Stimulated activated CD4-positive, alpha-beta T cell treated with anti-CD3 and anti-CD28 coated beads, TNF-alpha, amount 100 ng/mL, for 48 hours (primary cell): Measurements from ENCODE around the gene SMAD5.

Experiments used
- DNase-seq, 3 donors: peaks; one replicate each; pipeline ENCODE4 v3.0.0-alpha.2; 2020; ENCODE audit warnings: low read depth in 3 of 3

Gene SMAD5

GRCh38 chr5:136197462-136198142 is 65.0 kb downstream of the SMAD5 start:
- no peak for DNase-seq

DNA sequence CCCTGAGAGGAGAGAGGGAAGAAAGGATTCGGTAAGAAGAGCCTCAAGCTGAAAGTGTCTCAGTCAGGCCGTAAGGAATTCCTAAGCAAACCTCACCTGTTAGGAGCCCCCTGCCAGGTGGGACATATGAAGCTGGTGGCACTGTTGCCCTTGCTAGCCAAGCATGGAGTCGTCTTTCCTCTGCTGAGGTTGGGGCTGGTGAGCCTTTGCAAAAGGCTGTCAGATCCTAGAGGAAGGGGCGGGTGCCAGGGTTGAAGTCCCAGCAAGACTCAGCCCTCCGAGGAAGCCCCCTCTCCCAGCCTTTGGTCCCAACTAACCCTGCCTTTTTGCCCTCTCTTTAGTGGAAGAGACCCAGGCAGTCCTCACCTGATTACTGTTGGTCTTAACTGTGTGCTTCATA is 65.8 kb downstream of the SMAD5 start:
- no peak for DNase-seq

- no peak for DNase-seq
Measured at GRCh38 chr5:136199408-136199807, 66.8 kb downstream of the SMAD5 start.

- no peak for DNase-seq
Measured at GRCh38 chr5:136200130-136200529, 67.5 kb downstream of the SMAD5 start.

DNA sequence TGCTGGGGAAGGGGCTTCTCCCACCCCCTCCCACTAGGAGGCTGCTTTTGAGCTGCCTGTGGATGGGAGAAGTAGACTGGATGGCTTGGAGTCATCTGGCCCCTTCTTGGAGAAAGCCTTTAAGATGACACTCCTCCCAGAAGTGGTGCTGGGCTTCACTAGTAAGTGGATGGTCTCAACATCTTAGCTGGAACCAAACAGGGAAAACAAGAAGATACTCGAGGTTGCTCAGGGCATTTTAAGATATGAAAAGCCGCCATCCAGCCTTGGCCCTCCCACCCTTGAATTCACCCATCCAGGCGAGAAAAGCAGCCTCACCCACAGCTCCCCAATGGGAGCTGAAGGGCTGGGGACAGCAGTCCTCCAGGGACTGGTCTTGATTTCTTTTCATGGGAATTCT is 68.1 kb downstream of the SMAD5 start:
- DNase-seq: no peak

DNA sequence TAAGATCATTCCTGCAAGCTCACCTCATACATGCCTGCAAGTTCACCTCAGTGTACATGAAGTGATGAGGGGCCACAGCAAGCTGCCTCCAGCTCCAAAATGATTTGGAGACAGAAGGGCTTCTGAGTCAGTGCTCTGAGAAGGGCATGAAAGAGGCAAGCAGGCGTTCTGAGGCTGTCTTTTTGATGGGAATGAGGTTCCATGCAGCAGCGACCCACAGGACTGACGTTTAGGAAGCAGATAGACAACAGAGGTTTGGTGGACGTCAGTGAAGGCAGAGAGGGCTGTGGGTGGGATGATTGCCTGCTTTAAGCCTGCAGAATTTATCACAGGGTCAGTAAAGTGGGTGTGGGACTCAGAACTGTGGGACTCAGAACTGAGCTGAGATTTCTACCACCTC is 69.2 kb downstream of the SMAD5 start:
- DNase-seq: no peak

DNA sequence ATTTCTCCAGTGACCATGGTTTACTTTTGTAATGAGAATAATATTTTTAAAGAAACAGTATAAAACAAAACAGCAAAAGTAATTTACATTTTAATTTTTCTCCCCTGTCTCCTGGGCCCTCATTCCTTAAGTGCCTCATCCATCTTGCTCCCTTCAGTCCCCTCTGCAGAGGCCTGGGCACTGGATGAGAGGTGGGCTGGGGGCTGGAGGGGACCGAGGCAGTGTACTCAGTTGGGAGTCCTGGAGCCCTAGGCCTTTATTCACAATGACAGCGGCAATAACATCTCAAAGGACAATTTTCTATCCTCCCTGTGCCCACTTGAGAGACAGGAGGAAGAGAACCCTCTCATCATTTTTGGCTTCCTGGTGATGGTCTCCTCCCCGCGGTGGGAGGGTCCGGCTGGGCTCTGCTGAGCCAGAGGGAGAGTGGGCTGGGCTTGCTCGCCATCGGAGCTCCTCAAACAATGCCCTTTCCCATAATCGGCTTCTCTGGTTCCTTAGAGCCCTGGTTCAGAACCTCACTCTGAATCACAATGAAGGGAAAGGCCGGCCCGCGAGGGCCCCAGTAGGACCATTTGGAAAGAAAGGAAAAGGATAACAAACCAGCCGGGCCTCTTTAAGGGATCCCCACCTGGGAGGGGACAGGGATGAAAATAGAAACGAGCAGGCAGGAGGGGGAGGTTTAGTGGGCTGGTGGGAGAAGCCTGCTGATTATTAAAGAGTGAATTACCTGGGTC is 70.0 kb downstream of the SMAD5 start:
- no peak for DNase-seq

DNA sequence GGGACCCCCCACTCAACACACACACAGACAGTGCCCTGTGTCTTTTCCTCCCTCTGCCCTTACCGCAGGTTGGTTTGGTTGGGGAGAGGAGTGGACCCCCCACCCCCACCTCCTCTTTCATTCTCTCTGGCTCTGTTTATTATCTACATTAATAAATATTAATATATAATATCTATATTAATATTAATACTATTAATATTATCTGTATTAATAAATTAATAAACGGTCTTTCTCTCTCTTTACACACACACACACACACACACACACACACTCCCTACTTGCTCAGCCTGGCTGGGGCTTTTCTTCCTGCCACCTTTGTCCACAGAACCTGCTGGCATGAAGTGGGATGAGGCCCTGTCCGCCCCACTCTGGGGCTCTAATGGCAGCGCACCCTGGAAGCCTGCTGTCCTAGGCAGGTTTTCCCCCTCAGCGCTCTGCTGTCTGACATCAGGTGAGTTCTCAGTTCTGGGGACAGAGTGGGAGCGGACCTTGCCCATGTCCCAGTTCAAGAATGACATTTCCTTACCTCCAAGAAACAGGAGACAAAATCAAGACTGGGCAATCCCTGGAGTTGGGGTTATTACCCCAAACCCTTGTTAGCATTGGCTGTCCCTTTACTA is 70.8 kb downstream of the SMAD5 start:
- DNase-seq: no peak

- DNase-seq: no peak
Measured at GRCh38 chr5:136205061-136205702, 72.5 kb downstream of the SMAD5 start.

GRCh38 chr5:136205941-136206340 is 73.3 kb downstream of the SMAD5 start:
- no peak for DNase-seq

DNA sequence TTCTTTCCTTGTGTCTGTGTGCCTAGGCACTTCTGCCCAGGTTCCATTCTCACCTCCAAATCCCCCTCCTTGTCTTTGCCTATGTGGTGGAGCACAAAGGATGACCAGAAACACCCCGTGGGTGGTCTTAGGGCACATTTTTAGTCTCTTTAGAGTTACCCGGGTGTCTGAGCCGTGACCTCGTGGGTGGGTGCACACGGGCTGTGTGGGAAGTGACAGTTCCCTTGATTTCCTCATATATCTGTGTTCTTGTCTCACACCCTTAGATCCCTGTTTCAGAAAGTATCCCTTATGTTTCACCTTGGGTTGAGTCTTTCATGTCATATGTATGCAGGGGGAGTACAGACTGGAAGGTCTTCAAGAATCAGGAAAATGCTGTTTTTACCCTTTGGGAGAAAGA is 73.7 kb downstream of the SMAD5 start:
- no peak for DNase-seq

GRCh38 chr5:136207631-136208030 is 75.0 kb downstream of the SMAD5 start:
- DNase-seq: no peak

DNA sequence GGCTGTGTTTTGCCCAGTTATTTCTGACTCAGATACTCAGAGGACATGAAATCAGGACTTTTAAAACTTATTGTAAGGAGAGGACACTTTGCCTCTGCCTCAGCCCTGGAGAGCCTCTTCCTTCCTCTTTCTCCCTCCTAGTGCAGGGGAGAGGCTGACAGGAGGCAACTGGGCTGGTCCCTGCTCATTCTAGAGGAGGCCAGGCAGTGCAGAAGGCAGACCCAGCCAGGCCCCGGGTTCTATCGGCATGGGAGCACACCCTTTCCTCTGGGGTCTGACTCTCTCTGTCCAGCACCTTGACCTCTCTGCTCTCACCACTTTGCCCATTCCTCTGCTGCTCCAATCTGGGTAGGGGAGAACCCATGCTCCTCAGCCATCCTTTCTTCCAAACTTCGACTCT is 76.3 kb downstream of the SMAD5 start:
- DNase-seq: no peak

DNA sequence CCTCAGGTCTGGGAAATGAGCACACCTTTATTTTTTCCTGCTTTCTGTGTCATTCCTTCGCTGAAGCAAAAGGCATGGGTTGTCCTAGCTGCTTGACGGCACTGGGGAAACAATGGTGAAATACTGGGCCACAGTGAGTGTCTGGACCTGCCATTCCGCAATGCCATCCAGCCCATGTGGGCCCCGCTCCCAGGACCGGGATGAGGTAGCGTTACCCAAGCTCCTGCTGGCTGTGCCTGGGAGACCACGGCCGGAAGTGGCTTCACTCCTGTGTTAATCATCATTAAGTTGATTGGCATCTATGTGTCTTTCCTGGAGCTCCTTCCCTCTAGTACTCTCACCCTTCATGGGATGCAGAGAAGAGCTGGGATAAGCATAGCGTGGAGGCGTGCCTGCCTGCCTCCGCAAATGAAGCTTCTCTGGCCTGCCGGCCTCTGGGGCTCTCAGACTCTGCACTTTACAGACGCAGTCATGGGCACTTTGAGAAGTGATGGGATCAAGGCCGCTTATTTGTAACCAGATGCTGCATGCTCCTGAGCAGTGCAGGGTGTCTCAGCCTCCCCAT is 76.8 kb downstream of the SMAD5 start:
- no peak for DNase-seq

- DNase-seq: no peak
Measured at GRCh38 chr5:136210259-136210658, 77.6 kb downstream of the SMAD5 start.

GRCh38 chr5:136211282-136212040 is 78.8 kb downstream of the SMAD5 start:
- no peak for DNase-seq

GRCh38 chr5:136212252-136212721 is 79.6 kb downstream of the SMAD5 start:
- DNase-seq: peak in 2 of 3 donors; percentile 16 to 32

GRCh38 chr5:136213919-136214493 is 81.4 kb downstream of the SMAD5 start:
- no peak for DNase-seq

DNA sequence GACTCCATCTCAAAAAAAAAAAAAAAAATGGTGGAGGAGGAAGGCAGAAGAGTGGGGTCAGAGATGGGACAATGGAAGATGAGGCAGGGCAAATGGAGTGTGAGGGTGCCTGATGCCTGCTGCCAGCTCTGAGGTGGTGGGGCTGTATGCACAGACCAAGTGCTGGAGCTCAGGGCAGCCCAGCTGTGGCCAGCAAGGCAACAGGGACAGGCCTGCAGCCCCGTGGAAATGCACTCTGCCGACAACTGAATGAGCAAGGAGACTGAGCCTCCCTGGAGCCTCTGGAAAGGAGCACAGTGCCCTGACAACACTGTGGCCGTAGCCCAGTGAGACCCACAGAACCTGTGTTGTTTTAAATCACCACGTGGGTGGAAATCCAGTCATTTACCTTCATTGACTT is 83.2 kb downstream of the SMAD5 start:
- no peak for DNase-seq

GRCh38 chr5:136216230-136216629 is 83.6 kb downstream of the SMAD5 start:
- no peak for DNase-seq

DNA sequence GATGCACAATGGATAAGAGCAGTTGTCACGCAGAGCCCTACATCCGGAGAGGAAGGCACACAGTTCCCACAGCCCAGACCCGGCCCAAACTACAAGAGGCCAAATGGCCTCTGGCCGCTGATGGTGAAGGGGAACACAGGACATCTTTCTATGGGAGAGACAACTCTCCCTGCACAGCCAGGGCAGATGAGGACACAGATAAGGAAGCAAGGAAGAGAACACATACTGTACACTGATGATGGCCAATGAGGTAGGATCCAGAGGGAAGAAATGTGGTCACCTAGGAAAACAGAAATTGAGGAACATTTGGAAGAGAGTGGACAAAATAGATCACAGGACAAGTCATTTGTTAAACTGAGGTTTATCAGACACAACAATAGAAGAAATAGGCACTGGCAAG is 88.7 kb downstream of the SMAD5 start:
- no peak for DNase-seq
